GM12878 (cell line): ENCODE results near the gene ELANE.

Experiments used
- CTCF ChIP-seq, 3 experiments: IDR thresholded peaks in 2 of 3; conservative IDR thresholded peaks in 1 of 3; 2 replicates each; pipeline ENCODE4 v1.5.1; 2011; ENCODE audit warnings: low read depth in 3 of 3, low read length in 3 of 3, mild to moderate bottlenecking in 3 of 3, control low read depth in 2 of 3, moderate library complexity in 2 of 3, inconsistent platforms in 1 of 3, mixed read lengths in 1 of 3; ENCODE audit not compliant: control insufficient read depth in 2 of 3, insufficient read depth in 1 of 3; ENCODE audit errors: extremely low read depth in 1 of 3
- EGR1 ChIP-seq, 2 experiments: IDR thresholded peaks; 1 replicate in 1 of 2; 2 replicates in 1 of 2; pipeline ENCODE4 v1.6.1; 2011 to 2012; ENCODE audit warnings: low read depth in 2 of 2, low read length in 2 of 2, borderline replicate concordance in 1 of 2, mild to moderate bottlenecking in 1 of 2, moderate library complexity in 1 of 2
- ETV6 ChIP-seq, 2 experiments: fragments of 450-650 bp in 1 of 2; IDR thresholded peaks in 1 of 2; conservative IDR thresholded peaks in 1 of 2; 2 replicates each; pipeline ENCODE4 v1.6.1; 2014; ENCODE audit warnings: antibody characterized with exemption in 1 of 2, borderline replicate concordance in 1 of 2, low read depth in 1 of 2, mild to moderate bottlenecking in 1 of 2, moderate library complexity in 1 of 2
- EZH2 ChIP-seq: IDR thresholded peaks from 2 replicates; pipeline ENCODE4 v1.6.1; 2012; ENCODE audit warnings: low read depth, mild to moderate bottlenecking, control low read depth, inconsistent platforms, low read length, borderline replicate concordance; ENCODE audit not compliant: control insufficient read depth
- IRF5 ChIP-seq: fragments of 450-650 bp; IDR thresholded peaks from 2 replicates; pipeline ENCODE4 v1.6.1; 2017; ENCODE audit warnings: borderline replicate concordance
- JUND ChIP-seq: IDR thresholded peaks from 2 replicates; pipeline ENCODE4 v1.6.1; 2012; ENCODE audit warnings: low read depth, mild to moderate bottlenecking, low read length, improper control_type of control experiment, moderate library complexity
- NR2C2 ChIP-seq: IDR thresholded peaks from 2 replicates; pipeline ENCODE4 v1.6.1; 2011; ENCODE audit warnings: borderline replicate concordance, low read depth; ENCODE audit not compliant: control insufficient read depth, insufficient read length
- TCF3 ChIP-seq: IDR thresholded peaks from 2 replicates; pipeline ENCODE4 v1.6.1; 2012; ENCODE audit warnings: low read depth, mild to moderate bottlenecking, low read length, borderline replicate concordance; ENCODE audit not compliant: insufficient read depth

GRCh38 chr19:850979-851335 is 1.1 kb upstream of the ELANE start:
- TF ChIP-seq ETV6 (conservative IDR thresholded peaks at IDR 0.05 in 1 of 2, IDR thresholded peaks at IDR 0.05 in 1 of 2; ENCODE audit: borderline replicate concordance in 1 of 2, low read depth in 1 of 2) (no peak), IRF5 (no peak), EGR1 (IDR thresholded peaks at IDR 0.05; ENCODE audit: borderline replicate concordance in 1 of 2, low read depth in 2 of 2, low read length in 2 of 2) (no peak), CTCF (IDR thresholded peaks at IDR 0.05 in 2 of 3, conservative IDR thresholded peaks at IDR 0.05 in 1 of 3; ENCODE audit: control insufficient read depth in 2 of 3, extremely low read depth in 1 of 3, insufficient read depth in 1 of 3, low read depth in 3 of 3, low read length in 3 of 3) (no peak), TCF3 (no peak), EZH2 (no peak), JUND (no peak), NR2C2 (no peak)
